ENCODE results near the gene GUCY1A2.

GUCY1A2 gene

DNA sequence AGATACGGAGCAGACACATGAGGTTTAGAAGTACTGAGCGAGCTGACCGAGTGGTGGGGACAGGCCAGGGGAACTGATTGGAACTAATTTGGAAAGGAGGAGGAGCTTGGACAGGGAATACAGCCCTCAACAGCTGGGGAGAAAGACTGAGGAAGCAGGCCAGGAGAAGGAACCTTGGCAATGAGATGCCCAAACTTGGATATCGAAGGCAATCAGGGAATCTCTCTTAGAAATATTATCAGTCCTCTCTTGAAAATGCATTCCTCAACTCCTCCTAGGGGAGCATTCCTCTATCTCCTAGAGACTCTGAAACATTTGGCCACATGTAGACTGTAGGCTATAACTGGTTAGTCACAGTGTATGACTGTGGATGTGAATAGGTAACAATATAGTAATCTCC, 284.6 kb downstream of the GUCY1A2 start:
- no peak for DNase-seq (ENCODE audit: low read depth)

DNA sequence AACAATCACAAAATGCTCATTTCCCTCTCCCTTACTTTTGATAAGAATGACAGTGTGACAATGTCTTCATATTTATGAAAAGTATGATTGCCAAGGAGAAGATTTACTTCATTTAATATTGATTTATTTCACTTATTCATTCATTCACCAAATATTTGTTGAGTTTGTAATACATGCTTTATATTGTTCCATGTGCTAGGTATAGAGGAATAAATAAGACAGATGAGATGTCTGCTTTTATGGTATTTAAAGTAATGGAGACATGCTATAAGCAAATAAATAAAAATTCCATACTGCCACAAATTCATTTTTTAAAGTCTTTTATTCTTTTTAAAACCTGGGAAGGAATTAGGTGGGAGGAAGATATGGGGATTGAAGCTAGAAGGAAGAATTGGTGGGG, 289.4 kb downstream of the GUCY1A2 start:
- no peak for DNase-seq (ENCODE audit: low read depth)

DNA sequence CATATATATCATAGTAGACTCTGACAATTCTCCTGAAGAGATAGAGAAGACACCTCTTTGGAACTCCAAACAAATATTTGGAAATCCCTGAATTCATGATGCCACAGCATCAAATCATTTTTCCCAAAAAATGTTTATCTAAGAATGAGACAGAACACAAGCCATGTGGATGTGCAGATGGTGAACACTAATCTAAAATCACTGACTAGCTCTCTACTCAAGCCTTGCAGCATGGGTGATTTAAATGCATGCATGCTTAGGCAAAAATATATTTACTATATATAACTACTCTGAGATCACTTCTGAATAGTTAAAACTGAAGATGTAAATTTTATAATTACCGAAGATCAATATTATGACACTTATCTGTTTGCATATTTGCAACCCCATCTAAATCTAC, 289.9 kb downstream of the GUCY1A2 start:
- DNase-seq (ENCODE audit: low read depth): no peak

DNA sequence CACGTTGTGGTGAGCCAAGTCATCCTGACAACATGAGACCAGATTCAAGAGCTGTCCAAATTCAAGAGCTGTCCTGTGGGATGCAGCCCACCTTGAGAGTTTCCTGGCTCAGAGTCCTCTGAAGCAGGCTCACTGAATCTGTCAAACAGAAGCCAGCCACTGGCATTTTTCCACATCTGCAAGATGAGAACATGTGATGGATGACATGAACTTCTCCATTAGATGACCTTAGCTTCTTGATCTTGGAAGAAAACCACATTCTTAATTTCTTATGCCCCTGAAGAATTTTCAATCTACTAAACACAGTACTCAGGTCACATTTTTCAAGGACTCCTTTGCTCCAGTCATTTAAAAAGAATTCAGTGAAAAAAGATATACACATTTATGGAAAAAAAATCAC, 291.0 kb downstream of the GUCY1A2 start:
- DNase-seq (ENCODE audit: low read depth): no peak

DNA sequence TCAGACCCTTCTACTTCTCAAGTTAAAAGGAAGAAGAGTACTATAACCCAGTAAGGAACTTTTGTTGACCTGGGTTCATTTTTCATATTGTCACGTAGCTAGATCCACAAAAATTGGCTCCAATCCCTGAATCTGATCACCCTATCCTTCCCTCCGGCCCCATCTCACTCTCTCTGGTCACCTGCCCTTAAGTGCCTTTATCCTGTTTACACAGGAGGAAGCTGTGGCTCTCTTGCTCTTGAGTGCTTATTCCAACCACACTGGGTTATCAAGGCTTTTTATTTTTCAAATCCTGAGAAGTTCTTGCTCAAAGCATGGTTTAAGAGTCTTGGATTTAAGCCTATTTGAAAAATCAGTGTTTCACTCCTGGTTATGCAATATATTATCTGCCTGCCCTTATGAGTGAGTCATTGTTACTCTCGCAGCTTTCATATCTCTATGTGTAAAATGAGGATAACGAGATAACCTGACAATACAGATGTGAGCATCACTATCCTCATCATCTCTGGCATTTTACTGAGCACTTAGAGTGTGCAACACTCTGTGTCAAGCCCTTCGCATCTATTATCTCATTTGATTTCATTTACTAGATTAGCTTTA, 293.9 kb downstream of the GUCY1A2 start:
- no peak for DNase-seq (ENCODE audit: low read depth)

DNA sequence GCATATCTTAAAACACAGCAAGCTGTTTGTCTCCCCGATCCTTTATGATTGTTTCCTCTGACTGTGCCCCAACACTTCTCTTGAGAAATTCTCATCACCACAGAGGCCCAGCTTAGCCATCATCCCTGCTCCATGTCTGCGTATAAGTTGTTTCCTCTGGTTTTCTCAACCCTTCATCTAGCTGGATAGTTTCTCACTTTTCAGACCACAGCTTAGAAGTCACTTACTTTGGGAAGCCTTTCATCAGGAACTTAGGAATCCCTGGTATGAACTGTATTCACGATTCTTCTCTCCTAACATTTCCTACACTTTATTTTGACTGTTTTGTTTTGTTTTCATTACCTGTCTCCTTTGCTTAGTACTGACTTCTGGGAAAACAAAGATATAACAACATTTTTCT, 295.2 kb downstream of the GUCY1A2 start:
- DNase-seq (ENCODE audit: low read depth): no peak

DNA sequence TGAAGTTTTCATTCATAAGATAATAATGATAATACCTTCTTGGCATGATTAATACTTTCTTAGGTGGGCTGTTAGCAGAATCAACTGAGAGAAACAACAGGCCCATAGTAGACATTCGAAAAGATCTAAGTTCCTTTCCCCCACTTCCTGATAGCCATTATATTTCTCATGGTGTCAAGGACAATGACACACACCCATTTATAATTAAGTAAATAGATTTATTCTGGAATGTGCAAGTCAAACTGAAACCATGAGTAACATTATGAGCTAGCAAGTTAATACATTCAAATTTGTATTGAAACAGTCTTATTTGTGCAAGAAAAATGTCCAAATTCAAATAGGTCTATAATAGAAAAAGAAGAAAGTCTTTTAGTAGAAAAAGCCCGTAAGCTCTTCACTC, 301.1 kb downstream of the GUCY1A2 start:
- DNase-seq (ENCODE audit: low read depth): no peak

DNA sequence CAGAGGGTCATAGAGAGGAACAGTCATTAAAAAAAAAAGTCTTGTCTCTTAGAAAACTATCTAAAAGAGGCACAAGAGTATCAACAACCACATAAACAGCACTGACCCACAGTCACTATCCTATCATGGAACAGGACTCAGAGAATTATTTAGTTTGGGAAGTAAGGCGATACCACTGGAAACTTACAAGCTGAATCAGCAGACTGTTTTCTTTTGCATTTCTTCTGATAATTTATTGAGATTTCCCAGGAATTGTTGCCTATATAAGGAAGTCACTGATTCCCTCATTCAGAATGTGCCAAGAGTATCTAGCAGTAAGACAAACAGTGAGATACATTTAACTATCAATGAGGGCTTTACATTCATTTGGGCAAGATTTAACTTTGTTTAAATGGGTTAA, 304.1 kb downstream of the GUCY1A2 start:
- no peak for DNase-seq (ENCODE audit: low read depth)

DNA sequence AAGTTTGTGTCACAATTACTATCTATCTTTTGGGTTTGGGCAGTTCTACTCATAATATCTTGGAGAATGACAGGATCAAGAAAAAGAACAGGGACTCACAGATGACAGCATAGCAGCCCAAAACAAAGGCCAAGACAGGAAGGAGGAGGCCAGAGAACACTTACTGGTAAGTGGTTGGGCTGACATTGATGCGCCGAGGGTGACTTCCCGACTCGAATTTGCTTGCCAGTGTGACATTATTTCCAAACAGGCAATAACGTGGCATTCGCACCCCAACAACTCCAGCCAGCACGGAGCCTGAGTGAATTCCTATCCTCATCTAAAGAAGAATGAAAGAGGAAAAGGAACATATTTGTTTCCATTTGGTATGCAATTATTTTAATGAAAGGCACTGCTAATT, 309.9 kb downstream of the GUCY1A2 start:
- no peak for DNase-seq (ENCODE audit: low read depth)

DNA sequence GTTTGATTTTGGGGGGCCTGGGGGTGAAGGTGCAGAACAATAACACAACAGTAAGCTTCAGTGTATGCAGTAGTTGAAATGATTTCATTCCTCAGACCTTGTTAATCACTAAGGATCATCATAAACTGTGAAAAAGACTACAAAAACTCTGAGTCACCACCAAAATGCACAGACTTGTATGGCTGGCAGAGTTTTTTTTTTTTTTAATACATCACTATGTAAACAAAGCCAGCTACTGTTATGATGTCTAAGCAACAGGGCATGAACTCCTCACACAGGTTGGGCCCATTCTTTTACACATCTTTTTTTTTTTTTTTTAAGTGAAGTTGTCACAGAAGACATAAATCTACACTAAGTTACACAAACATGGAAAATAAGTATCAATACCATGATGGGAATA, 311.9 kb downstream of the GUCY1A2 start:
- no peak for DNase-seq (ENCODE audit: low read depth)

DNA sequence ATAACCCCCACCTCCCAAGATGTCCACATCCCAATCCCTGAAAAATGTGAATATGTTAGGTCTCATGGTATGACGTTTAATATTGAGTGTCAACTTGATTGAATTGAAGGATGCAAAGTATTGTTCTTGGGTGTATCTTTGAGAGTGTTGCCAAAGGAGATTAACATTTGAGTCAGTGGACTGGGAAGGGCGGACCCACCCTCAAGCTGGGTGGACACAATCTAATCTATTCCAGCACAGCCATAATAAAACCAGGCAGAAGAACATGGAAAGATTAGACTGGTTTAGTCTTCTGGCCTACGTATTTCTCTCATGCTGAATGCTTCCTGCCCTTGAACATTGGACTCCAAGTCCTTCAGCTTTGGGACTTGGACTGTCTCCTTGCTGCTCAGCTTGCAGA, 315.5 kb downstream of the GUCY1A2 start:
- no peak for DNase-seq (ENCODE audit: low read depth)

DNA sequence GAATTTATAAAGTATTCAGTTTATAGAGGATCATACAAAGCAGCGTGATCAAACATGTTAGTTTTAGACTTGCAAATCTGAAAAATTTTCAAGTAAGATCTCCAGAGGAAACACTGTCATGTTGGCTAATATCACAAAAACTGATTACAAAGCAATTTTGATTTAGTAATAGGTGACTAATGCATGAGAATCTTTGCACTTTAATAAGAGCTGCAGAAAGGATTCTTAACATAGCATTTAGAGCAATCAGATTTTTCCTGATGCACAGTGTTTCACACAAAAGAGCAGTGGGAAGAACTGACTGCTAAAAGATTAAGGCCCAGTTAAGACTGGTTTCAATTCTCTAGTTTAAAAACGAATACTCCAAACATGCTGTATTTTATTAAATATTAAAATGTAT, 321.2 kb downstream of the GUCY1A2 start:
- DNase-seq (ENCODE audit: low read depth): no peak

DNA sequence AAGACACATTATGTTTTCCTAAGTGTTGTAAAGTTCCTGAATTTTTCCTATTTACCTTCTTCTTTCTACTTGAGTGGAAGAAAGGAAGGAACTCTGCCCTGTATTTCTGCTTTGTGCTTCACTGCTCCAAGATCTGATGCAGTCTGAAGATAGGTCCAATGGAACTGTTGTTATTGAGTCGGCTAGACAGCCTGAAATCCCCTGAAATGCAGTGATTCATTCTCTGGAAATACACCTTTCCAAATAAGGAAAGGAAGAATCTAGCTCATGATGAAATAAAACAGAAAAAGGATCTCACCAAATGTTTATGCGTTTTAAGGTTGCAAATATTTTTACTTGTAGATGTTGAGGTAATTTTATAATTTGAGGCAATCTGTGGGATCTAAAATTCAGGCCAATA, 322.8 kb downstream of the GUCY1A2 start:
- no peak for DNase-seq (ENCODE audit: low read depth)

DNA sequence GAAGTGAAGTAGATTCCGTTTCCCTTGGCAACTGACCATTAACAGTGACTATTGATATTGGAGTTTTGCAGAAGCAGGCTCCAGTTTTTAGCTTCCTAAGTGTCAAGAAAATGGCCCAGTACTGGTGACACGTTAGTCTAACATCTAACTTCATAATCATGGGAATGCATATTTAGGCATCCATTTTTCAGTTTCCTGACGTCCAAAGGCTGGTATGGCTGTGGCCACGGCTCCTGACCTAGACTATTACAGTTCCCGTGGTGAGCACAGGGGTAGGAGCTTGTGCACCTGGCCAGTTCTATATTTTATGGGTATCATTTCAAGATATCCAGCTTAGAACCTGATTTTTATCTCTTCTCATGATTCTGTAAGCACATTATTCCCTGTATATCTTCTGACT, 323.8 kb downstream of the GUCY1A2 start:
- no peak for DNase-seq (ENCODE audit: low read depth)

DNA sequence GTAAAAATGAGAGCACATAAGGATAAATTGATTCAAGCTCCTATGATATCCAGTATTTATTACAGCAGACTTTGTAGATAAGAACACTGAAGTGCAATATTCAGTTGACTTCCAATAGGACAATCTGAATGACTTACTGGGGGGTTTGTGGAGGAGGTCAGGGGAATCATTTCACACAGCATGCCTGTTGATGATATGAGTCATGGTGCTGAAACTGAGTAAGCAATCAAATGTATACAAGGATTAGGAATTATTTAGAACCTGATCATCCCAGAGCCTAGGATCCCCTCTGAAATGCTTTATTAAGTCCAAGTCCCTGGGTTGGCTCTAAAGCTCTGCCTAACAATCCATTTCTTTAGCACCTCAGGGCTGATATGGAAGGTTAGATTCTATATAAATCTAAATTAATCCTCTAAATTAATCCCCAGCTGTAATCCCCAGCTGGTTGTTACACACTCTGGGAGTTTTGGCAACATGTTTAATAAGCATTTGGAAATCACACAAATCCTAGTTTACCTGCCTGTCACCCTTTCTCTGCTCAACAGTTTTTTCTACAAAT, 326.4 kb downstream of the GUCY1A2 start:
- no peak for DNase-seq (ENCODE audit: low read depth)

DNA sequence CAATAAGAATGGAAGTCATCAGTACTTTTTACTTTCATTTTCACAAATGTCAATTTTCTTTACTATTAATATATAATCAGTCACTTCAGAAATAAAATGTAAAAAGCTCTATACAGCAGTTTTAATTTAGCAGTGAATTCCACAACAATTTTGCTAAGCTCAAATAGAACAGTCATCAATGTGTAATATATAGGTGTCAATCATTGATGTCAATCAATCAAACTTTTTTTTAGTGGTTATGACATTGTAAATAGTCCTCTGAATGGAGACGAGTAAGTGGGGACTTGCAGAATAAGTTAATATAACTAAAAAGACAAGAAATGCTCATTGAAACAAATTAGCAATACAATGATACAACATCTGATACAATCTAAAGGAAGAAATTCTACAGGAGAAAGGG, 327.4 kb downstream of the GUCY1A2 start:
- no peak for DNase-seq (ENCODE audit: low read depth)

DNA sequence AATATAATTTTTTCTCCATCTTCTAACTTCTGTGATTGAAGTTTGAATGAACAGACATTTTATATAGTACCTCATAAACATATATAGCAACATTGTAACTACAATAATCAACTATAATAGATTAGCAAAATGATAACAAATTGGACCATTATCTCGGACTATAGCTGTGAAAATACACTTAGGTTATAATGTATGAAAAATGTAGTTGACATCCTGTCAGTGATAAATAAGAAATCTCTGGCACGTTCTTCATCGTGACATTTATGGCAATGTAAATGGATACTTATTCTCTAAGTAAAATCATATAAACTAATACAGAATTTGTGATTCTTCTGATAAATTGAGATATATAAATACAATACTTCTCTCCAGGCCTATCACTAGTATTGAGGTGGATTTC, 333.3 kb downstream of the GUCY1A2 start:
- no peak for DNase-seq (ENCODE audit: low read depth)

DNA sequence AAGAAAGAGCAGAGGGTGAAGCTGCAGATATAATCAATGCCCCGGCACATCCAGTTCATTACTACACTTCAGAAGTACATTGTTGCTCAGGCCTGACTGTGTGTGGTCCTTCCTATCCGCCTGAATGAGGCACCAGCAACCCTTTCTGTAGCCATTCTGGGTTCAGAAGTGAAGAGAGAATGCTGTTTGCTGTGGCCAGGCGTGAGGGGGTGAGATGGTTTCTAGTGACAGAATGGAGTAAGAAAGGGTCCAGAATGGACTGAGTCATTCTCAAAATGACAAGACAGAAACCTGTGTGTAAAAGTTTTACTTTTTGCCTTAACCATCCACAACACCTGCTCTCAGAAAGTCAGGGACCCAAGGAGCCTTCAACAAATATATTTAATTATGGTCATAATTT, 334.8 kb downstream of the GUCY1A2 start:
- DNase-seq (ENCODE audit: low read depth): no peak

DNA sequence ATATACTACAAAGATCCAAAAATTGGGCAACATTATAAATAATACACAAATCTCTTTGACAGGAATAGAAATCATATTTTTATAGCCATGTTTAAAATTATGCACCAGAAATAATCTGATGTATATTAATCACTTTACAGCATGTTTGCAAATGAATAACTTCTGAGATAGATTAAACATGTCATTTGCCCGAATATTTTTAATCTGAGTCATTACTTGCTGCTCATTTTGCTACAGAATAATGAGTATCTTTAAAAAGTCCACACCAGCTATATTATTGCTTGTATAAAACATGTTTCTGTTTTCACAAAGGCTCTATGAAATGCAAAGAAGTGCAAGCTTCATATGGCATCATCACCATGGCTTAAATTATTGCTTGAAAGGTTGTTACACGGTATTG, 336.8 kb downstream of the GUCY1A2 start:
- DNase-seq (ENCODE audit: low read depth): no peak

DNA sequence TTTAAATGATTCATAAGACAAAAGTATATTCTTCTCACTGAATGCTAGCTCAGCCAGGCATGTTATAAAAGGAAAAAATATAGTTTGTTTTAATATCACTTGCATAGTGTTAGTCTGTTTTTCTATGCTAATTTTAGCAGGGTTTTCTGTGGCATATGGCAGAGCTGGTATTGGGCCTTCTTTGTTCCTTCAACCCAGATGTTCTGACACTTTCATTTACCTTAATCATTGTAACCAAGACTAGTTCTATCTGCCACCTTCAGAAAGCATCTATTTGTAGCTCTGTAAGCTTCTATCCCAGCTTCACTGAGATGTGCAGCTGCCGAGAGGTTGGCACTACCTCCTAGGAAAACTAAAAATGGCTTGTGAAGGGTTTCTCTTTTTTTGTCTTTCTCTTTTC, 338.7 kb downstream of the GUCY1A2 start:
- no peak for DNase-seq (ENCODE audit: low read depth)

DNA sequence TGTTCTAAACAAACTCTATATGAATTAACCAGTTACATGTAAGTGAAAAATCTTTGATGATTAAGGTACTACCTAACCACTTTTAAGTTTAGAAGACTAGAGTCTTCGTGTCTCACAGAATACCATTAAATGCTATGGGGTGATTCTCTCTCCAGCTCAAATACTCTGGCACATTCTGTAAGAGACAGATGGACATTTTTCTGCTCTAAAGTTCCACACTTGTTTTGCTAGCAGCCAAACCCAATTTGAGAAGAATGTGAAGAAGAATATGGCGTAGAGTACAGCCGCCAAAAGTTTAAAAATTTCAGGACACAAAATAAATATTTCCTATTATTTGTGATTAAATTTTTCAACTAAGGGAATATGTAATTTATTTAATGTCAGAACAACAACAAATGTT, 339.1 kb downstream of the GUCY1A2 start:
- no peak for DNase-seq (ENCODE audit: low read depth)

DNA sequence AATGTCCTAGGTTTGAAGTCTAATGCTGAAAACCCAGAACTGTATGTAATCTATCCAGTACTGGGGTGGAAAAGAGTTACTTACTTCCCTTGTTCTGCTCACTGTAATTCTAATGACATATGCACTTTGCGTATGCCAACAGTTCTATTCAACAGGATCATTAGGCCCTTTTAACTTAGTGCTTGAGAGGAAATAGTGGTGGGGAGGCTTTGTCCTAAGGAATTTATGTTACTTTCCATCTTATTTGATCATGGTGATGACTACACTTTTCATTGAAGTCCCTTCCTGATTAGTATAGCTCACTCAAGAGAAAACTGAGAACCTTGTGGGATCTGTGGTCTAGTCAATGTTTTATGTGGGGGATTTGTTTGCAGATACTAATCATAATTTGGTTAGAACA, 348.2 kb downstream of the GUCY1A2 start:
- no peak for DNase-seq (ENCODE audit: low read depth)

DNA sequence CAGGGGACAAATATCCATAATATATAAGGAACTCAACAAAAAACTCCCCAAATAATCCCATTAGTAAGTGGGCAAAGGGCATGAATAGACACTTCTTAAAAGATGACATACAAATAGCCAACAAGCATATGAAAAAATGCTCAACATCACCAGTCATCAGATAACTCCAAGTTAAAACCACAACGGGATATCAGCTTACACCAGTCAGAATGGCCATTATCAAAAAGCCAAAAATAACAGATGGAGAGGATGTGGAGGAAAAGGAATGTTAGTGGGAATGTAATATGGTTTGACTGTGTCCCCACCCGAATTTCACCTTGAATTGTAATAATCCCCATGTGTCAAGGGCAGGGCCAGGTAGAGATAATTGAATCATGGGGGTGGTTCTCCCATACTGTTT, 350.1 kb downstream of the GUCY1A2 start:
- no peak for DNase-seq (ENCODE audit: low read depth)

DNA sequence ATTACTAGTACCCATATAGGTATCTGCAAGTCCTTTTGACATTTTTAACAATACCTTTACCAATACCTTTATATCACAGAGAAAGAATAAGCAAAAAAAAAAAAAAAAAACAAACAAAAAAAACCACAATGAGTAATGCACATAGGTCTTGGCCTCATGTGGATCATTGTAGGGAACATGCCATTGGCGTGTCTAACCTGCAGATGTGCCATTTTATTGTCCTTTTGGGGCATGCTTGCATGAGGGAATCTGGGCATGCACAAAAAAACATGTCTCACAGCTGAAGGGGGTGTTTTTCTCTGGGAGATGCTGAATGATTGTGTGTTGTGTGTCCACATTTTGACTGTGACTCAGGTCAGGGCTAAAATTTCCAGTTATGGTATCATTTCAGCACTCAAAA, 361.6 kb downstream of the GUCY1A2 start:
- no peak for DNase-seq (ENCODE audit: low read depth)

DNA sequence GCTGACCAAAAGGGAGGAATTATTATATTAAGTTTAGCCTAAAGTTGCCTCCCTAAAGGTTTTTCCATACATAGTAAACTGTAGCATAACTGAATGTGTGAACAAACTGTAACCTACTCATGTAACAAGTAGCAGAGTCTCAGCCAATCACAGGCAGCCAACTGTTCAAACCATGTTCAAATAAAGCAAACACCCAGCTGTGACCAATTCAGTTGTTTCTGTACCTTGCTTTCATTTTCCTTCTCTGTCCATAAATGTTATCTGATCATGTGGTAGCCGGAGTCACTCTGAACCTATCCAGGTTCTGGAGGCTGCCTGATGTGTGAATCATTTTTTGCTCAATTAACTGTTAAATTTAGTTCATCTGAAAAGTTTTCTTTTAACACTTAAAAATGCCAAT, 373.5 kb downstream of the GUCY1A2 start:
- no peak for DNase-seq (ENCODE audit: low read depth)

Data from stimulated activated CD4-positive, alpha-beta T cell treated with anti-CD3 and anti-CD28 coated beads, Interleukin-2, amount 100 ng/mL, for 4 hours (primary cell).